HG03469 (cell line): ENCODE measurements around the gene ATMIN.

Experiments
- ATAC-seq: cut with Tn5 transposase; IDR thresholded peaks from one replicate; pipeline ENCODE4 v1.9.1; 2021; ENCODE audit warnings: mild to moderate bottlenecking, moderate library complexity, moderate number of reproducible peaks; ENCODE audit not compliant: unreplicated experiment

Gene ATMIN

DNA sequence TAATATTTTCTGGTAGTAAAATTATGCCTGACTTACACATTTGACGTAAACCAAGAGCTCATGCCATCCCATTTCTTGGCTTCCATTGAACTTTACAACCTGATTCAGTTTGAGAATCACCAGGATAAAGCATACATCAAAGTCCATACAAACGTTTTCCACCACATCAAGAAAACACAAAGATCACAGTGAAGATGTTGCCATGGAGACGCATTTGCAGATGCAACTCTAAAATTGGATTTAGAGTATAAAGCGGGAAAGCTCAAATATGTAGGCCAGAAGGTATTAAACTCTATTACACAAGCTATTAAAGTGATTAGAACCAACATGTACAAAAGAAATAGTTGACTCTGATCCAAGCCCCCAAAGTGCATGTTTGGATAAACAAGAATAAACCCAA, 31.0 kb downstream of the ATMIN start:
- ATAC-seq: no peak

- no peak for ATAC-seq
Measured at GRCh38 chr16:81067166-81067565, 31.5 kb downstream of the ATMIN start.

GRCh38 chr16:81069063-81069462, 33.4 kb downstream of the ATMIN start:
- ATAC-seq: no peak

GRCh38 chr16:81070979-81071378, 35.3 kb downstream of the ATMIN start:
- no peak for ATAC-seq

DNA sequence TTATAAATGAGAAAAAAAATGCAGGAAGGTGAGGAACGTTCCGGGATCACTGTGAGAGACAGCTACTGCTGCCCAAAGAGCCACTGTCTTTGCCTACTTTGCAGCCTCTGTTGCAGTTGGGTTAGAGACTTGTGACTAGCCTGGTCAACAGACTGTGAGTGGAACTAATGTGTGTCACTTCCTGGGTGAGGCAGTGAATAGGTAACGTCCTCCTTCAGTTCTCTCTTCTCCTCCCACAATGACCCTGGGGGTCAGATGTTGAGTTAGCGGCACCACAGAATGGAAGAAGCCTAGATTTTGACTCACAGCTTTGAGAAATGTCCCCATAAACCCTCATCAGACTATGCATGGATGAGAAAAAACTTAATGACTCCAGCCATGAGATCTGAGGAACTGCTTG, 36.2 kb downstream of the ATMIN start:
- no peak for ATAC-seq

DNA sequence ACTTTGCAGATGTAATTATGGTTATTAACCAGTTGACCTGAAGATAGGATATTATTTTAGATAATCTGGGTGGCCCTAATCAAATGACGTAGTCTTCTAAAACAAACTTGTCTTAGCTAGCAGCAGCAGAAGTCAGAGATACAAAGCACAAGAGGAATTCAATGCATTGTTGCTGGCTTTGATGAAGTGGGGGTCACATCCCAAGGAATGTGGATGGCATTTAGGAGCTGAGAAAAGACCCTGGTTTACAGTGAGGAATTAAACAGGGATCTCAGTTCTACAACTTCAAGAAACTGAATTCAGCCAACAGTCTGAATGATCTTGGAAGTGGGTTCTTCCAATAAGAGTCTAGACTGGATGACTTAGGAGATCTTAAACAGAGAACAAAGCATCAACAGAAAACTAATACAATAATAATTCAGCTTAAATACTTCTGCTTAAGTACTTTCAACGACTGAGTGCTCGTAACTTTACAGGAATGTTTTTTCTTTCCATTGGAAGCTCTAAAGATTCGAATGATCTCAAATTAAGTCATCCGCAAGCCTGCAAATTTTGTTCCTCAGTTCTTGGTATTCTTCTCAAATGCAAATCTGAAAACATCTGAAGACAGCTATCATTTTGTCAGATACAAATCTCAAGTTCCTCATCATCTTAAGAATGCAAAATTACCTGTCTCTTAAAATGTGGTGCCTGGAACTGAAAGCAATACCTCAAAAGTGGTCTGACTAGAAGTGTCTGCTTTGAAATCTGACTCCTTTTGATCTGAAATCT, 38.1 kb downstream of the ATMIN start:
- ATAC-seq: no peak

DNA sequence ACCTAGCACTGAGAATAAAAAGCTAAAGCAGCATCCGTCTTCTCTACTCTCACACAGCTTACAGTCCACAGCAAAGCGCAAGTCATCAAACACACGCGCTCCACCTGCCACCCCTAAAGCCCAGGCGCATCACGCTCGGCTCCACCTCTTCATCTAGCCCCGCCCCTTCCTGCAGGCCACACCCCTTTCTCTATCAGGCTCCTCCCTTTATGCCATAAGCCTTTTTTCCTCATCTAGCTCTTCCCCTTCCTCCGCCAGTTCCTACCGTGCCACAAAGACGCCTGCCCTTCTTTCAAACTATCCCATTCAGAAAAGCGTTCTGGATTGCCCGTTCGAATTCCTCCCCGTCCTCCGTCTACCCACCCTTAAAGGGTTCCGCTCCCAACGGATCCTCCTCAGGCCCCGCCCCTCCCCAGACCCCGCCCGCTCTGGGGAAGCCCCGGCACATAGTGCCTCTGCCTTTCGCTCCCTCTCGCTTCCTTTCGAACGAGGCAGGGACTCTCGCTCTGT, 41.0 kb downstream of the ATMIN start:
- ATAC-seq: peak; percentile 52

GRCh38 chr16:81077076-81077940, 41.7 kb downstream of the ATMIN start, which contains the start of gene C16orf46:
TSS of gene C16orf46 (minus strand) at chr16:81077238. CDS start at chr16:81063955, 13,283 bp downstream.
- peak; percentile 90 for ATAC-seq

DNA sequence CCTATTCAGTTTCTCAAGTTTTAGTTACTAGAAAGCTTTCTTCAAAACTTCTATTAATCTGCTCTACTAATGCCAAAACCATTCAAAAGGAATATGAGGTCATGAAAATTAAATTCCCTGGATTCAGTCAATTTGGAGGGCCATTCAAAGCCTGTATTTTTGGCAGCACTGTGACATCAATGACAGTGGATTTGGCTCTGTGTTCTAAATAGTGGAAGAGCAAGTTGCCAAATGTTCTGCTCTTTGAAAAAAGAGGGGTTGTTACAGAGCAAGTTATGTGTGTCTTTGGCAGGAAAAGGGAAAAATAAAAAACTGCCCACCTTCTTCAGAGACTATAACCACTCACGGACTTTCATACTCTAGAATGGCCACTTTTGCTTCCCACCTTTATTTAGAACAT, 44.6 kb downstream of the ATMIN start:
- no peak for ATAC-seq

DNA sequence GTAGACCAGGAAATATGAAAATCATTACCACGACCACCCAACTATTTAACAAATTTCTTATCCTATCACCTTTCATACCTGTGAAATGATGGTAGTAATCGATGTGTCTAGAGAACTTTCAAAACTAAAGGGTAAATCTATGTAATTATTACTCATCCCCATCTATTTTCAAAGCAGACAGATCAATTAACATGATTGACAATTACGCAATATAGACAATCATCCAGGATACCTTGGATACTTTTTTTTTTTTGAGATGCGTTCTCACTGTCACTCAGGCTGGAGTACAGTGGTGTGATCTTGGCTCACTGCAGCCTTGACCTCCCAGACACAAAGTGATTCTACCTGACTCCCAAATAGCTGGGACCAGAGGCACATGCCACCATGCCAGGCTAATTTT, 45.4 kb downstream of the ATMIN start:
- no peak for ATAC-seq

DNA sequence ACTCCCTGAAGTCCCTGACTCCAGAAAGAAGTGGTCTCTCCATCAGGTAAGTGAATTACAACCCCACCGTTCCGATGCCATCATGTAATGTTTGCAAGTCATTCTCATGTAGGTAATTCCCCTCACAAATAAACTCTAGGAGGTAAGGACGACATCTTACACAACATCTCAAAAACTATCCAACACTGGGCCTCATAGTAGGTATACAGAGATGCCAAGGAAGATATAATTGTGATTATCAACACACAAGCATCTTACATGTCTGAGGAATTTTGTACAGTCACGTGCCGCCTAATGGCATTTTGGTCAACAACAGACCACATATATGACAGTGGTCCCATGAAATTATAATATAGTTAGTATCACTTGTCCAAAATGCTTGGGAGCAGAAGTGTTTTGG, 53.2 kb downstream of the ATMIN start:
- ATAC-seq: no peak

DNA sequence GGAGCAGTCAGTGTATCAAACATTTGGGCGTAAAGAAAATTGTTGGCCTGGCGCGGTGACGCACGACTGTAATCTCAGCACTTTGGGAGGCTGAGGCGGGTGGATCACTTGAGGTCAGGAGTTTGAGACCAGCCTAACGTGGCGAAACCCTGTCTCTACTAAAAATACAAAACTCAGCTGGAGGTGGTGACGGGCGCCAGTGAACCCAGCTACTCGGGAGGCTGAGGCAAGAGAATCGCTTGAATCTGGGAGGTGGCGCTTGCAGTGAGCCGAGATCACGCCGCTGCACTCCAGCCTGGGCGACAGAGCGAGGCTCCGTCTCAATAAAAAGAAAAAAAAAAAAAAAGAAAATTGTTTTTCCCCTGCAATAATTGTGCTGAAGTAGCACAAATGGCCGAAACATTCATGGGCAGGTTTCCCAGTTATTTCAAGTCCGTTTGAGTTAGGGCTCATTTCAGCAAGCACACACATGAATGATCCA, 59.2 kb downstream of the ATMIN start:
- ATAC-seq: no peak

DNA sequence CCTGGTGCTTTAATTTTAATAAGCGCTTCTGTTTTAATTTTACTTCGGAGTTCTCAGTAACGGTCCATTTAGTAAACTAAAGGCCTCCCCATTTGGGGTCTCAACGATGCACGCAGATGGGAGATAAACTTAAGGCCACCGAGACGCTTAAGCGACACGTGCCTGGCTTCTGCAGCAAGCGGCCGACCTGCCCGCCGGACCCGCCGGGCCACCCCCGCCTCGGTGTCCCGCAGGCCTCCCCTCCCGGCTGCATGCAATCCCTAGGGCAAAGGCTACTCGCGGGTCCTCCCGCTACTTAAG, 60.0 kb downstream of the ATMIN start:
- peak; percentile 0 for ATAC-seq

- ATAC-seq: peak; percentile 92
Measured at GRCh38 chr16:81095953-81096714, 60.5 kb downstream of the ATMIN start, which contains the start of gene GCSH. TSS of gene GCSH (minus strand) at chr16:81096395. CDS start at chr16:81096278, 117 bp downstream.

DNA sequence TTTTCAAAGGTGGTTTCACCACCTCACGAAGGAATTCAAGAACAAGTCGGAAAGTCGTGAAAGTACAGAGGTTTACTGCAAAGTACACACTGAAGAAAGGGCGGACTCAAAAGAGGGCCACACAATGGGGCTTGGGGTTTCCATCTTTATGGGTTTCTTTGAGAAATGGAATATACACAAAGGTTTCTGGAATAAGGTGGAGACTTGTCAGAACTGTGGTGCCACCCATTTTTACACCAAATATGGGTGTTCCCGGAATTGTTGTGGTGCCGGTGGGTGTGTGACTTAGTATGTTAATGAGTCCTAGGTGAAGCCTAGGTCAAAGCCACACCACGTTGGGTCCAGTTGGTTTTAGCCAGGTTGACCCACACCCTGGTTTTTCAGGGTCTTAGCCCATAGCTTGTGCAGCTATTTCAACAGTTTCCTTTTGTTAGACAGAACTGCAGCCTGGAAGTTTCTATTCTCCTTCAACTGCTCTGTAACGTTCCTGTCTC, 61.1 kb downstream of the ATMIN start:
- no peak for ATAC-seq
